ENCODE measurements around the gene MAD2L2.

The MAD2L2 gene

GRCh38 chr1:11634365-11635192, 46.4 kb downstream of the MAD2L2 start:
- Histone ChIP-seq H3K27ac (no peak overlapping the region), H3K27me3 (peaks cover 0 to 70% of the 10 kb centered on the region in 2 donors), H3K36me3 (no peaks in the 10 kb centered on the region), H3K9me3 (no peaks in the 10 kb centered on the region), H3K4me3 (no peak overlapping the region), H3K4me1 (no peaks in the 10 kb centered on the region)
- intact Hi-C loops (cut with DNase I; ENCODE audit: low total_unique reads), result no loop called here
- DNase-seq, result no peak
- no peak for TF ChIP-seq CTCF (IDR thresholded peaks at IDR 0.05)

DNA sequence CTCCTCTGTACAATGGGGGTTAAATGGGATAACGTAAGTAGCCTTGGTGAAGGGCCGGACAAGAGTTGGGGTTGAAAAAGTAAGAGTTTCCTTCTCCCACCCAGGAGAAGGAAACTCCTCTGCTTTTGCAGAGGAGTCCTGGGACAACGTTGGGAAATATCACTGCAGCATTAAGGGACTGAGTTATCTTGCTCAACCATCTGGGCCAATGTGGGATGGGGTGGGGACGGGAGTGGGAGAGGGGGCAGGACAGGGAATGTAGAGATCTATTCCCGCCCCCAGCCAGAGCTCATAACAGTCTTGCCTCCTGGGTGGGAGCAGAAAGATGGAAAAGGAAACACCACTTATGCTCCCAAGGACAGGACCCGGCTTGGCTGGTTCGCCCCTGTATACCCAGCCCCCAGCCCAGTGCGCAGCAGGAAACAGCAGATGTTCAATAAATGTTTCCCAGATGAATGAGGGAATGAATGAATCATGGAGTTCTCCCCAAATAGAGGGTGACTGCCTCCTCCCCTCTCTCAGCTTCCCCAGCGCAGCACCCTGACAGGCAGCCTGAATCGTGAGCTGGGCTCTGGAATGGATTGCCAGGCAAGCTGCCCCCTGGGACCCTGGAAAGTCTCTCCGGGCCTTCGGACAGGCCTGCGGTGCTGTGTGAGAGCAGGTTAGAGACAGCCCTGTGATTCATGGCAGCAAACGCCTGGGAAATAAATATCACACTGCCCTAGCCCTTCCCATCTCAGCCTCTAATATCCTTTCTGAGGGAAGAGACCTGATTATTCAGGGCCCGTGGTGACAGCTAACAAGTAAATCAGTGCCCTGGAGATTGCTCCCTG, 51.5 kb downstream of the MAD2L2 start:
- no peak for DNase-seq
- no peaks in the 10 kb centered on the region for H3K9me3 ChIP-seq
- intact Hi-C loops (cut with DNase I; ENCODE audit: low total_unique reads), result no loop called here

GRCh38 chr1:11628767-11629166, 52.2 kb downstream of the MAD2L2 start:
- peaks cover 0 to 70% of the 10 kb centered on the region in 2 donors for H3K27me3 ChIP-seq
- DNase-seq, result no peak
- TF ChIP-seq CTCF (IDR thresholded peaks at IDR 0.05), result no peak

More for the DNA sequence above, 51.5 kb downstream of the MAD2L2 start:
- Histone ChIP-seq H3K27me3 (peaks cover 0 to 72% of the 10 kb centered on the region in 2 donors), H3K27ac (no peak overlapping the region), H3K4me1 (no peaks in the 10 kb centered on the region), H3K4me3 (no peak overlapping the region), H3K36me3 (no peaks in the 10 kb centered on the region)
- TF ChIP-seq CTCF (IDR thresholded peaks at IDR 0.05), result no peak

DNA sequence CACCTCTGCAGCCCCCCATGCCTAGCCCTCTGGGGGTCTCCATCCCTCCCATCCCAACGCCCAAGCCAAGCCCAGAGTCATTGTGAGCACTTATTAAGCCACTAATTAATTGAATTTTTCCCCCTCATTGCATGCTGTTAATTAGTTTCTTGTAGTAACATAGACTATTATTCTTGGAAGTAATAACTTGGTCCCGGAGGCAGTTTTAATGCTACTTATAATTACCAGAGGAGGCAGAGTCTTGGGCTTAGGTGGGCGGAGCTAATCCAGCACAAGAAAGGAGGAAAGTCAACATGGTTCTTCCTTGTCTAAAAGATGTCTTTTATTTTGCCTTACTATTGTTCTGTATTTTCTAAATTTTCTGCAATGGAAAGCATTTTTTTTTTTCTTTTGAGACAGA, 54.4 kb downstream of the MAD2L2 start:
- Histone ChIP-seq H3K27me3 (peaks cover 0 to 70% of the 10 kb centered on the region in 2 donors), H3K36me3 (no peaks in the 10 kb centered on the region), H3K4me3 (no peak overlapping the region), H3K27ac (no peak overlapping the region), H3K9me3 (no peaks in the 10 kb centered on the region), H3K4me1 (no peaks in the 10 kb centered on the region)
- DNase-seq, result no peak
- no peak for TF ChIP-seq CTCF (IDR thresholded peaks at IDR 0.05)
- intact Hi-C loops (cut with DNase I; ENCODE audit: low total_unique reads), result no loop called here

More at GRCh38 chr1:11628767-11629166, 52.2 kb downstream of the MAD2L2 start:
- H3K27ac ChIP-seq, result no peak overlapping the region
- H3K36me3 ChIP-seq, result no peaks in the 10 kb centered on the region
- intact Hi-C loops (cut with DNase I; ENCODE audit: low total_unique reads), result no loop called here
- no peaks in the 10 kb centered on the region for H3K4me1 ChIP-seq
- no peaks in the 10 kb centered on the region for H3K9me3 ChIP-seq
- H3K4me3 ChIP-seq, result no peak overlapping the region
